Lower lobe of right lung (tissue), 2 donors: ENCODE results near the gene ROR1. TPM values are rescaled to one million over a fixed set of nuclear protein-coding genes. Genes with fewer than 3 reads are reported as not detected.

Experiments
- ATAC-seq, 2 donors: fragments of 200-7000 bp; cut with Tn5 transposase; one replicate each; pipeline ENCODE4 v1.9.1; 2020 to 2022; ENCODE audit warnings: mild to moderate bottlenecking in 2 of 2, moderate library complexity in 2 of 2
- DNase-seq: peaks from one replicate; pipeline ENCODE4 v3.0.0-alpha.2; 2020
- H3K27ac ChIP-seq: fragments of 200-600 bp; one replicate; pipeline ENCODE4 v1.8.0; 2022
- H3K27me3 ChIP-seq: fragments of 200-600 bp; one replicate; pipeline ENCODE4 v1.8.0; 2022; ENCODE audit warnings: low read depth
- H3K36me3 ChIP-seq: fragments of 200-600 bp; one replicate; pipeline ENCODE4 v1.8.0; 2022; ENCODE audit warnings: mild to moderate bottlenecking
- H3K4me1 ChIP-seq: fragments of 200-600 bp; one replicate; pipeline ENCODE4 v1.8.0; 2022
- H3K4me3 ChIP-seq: fragments of 200-600 bp; one replicate; pipeline ENCODE4 v1.8.0; 2022; ENCODE audit warnings: mild to moderate bottlenecking
- H3K9me3 ChIP-seq: fragments of 200-600 bp; one replicate; pipeline ENCODE4 v1.8.0; 2022
- intact Hi-C: fragments of 100-400 bp; cut with DNase I; formaldehyde crosslinking; loops from one replicate; pipeline ENCODE4 v1.11.0; 2022
- total RNA-seq: library from RNA; stranded (reverse); fragmentation: NEBNext Ultra II Directional; extraction: Animal tissue kit (Norgen Biotek cat#: 25700); gene quantifications from one replicate; pipeline ENCODE4 v1.2.1, GENCODE V29; 2021
- TF ChIP-seq, protein P1 (sequence below): fragments of 200-600 bp; IDR thresholded peaks from one replicate; pipeline ENCODE4 v1.8.0; 2022; ENCODE audit warnings: antibody characterized with exemption, mild to moderate bottlenecking
- donor health status: DM: no; HTN: yes; CAD: no; lungs with severe emphysema.

Gene ROR1
- total RNA-seq, 1 donor from 2014 or later = 15.8 TPM

DNA sequence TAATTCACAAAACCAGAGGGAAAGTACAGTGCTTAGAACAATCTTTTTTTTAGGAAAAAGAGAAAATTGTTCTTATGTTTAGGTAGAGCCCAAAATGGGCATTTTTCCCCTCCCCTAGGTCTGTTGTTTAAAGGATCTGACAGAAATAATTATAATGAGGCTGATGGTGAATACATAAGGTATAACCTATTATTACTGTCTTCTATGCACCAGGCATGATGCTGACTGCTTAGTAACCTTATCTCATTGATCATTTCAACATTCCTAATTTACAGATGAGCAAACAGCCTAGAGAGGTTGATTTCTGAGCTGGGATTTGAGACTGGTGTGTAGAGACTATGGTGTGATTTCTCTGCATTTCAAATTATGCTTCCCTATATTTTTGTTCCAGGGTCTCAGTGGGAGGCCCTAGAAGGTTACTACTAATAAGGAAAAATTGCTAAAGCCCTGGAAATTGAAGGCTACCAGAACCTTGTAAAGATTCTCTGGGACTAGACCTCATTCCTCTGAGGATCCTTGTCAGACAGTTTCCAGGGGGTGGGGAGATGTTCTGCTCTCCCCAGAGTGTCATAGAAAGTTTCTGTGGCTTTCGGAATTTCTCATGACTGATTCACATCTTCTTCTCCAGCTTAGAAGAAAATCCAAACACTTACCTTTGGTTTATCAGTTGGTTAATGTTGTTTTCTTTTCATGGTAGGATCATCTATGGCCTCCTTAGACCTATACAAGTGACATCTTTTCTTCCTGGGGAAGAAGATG lies 44.9 kb downstream of the ROR1 start:
- ATAC-seq (no peak), DNase-seq (no peak)
- TF ChIP-seq, protein P1, sequence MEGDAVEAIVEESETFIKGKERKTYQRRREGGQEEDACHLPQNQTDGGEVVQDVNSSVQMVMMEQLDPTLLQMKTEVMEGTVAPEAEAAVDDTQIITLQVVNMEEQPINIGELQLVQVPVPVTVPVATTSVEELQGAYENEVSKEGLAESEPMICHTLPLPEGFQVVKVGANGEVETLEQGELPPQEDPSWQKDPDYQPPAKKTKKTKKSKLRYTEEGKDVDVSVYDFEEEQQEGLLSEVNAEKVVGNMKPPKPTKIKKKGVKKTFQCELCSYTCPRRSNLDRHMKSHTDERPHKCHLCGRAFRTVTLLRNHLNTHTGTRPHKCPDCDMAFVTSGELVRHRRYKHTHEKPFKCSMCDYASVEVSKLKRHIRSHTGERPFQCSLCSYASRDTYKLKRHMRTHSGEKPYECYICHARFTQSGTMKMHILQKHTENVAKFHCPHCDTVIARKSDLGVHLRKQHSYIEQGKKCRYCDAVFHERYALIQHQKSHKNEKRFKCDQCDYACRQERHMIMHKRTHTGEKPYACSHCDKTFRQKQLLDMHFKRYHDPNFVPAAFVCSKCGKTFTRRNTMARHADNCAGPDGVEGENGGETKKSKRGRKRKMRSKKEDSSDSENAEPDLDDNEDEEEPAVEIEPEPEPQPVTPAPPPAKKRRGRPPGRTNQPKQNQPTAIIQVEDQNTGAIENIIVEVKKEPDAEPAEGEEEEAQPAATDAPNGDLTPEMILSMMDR = no peak
- Histone ChIP-seq H3K9me3 (no peaks in the 10 kb centered on the region), H3K27me3 (no peaks in the 10 kb centered on the region), H3K36me3 (no peaks in the 10 kb centered on the region), H3K4me3 (no peak overlapping the region), H3K27ac (no peak overlapping the region), H3K4me1 (peaks cover 17% of the 10 kb centered on the region)
- intact Hi-C loops = no loop called here

DNA sequence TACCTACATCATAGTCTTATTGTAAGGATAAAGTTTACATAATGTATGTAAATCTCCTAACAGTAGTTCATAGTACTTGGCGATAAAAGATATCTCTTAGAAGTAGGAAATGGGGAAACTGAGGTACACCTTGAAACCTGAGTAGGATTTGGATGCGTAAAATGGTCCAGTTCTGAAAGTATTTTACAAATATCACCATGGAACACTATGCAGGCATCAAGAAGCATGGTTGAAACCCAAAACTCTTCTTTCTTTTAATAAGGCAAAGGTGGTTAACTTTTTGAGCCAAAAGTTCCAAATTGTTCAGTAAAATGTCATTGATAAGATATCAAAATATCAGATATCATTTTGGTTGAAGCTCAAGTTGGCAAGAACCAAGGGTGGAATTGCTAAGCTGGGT lies 46.0 kb downstream of the ROR1 start:
- DNase-seq (no peak), ATAC-seq (no peak)
- TF ChIP-seq, protein P1 = no peak
- H3K27me3 ChIP-seq = no peaks in the 10 kb centered on the region
- H3K36me3 ChIP-seq = no peaks in the 10 kb centered on the region
- peaks cover 17% of the 10 kb centered on the region for H3K4me1 ChIP-seq
- no peaks in the 10 kb centered on the region for H3K9me3 ChIP-seq
- H3K27ac ChIP-seq = no peak overlapping the region
- no peak overlapping the region for H3K4me3 ChIP-seq
- intact Hi-C loops = no loop called here

DNA sequence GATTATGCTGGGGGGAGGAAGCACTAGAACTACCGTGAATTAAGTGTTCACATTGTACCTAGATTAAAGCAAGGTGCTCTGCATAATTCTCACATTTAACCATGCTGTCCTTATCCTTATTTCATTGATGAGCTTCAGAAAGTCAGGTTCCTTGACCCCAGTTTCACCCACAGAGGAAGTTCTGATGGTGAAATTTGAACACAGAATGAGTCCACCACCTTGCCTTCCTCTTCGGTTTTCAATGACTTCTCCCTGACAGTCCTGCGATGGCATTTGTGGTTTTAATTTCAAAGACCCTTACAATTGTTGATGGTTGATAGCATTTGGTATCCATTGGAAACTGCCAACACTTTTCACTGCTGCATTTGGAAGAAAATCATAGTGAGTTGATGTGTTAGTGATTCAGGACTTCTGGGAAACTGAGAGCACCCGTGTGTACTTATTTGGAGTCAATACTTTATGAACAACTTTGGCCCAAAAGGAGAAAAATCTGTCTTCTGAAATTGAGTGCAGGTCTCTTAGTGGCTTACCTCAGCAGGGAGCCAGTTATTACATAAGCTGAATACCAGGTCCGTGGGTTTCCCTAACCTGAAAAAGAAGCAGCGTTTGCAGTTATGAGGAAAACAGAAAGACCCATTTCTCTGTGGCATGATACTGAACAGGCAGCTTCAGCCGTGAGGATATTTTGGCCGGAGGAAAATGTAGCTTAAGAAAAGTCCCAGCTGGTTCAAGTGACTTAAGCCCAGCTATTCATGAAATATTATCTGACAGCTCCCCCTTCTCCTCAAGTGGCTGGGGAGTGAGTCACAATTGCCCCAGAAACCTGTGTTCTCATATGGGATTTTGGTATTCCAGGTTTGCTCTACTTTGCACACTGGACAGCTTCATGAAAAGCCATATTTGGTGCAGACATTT lies 47.5 kb downstream of the ROR1 start:
- Histone ChIP-seq H3K27me3 (no peaks in the 10 kb centered on the region), H3K4me1 (peaks cover 17% of the 10 kb centered on the region), H3K27ac (no peak overlapping the region), H3K4me3 (no peak overlapping the region), H3K36me3 (no peaks in the 10 kb centered on the region), H3K9me3 (no peaks in the 10 kb centered on the region)
- peak; percentile 17 to 77 for ATAC-seq
- intact Hi-C loops = no loop called here
- TF ChIP-seq, protein P1 = no peak
- DNase-seq = no peak

DNA sequence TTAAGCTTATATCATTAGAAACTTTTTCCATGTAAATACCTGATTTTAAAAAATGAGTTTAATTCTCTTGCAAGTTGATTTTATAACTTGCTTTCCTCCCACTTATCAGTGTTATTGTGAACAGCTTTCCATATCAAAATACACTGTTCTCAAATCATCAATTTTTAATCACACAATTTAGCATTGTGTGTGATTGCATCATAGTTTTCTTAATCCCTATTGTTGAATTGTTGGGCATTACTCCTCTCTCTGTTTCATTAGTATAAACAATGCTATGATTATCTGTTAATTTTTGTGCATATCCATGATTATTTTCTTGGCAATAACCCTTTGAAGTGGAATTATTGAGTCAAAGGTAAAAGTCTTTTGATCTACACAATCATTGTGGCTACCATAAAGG lies 48.7 kb downstream of the ROR1 start:
- Histone ChIP-seq H3K36me3 (no peaks in the 10 kb centered on the region), H3K4me3 (no peak overlapping the region), H3K9me3 (no peaks in the 10 kb centered on the region), H3K27me3 (no peaks in the 10 kb centered on the region), H3K27ac (no peak overlapping the region), H3K4me1 (peaks cover 10% of the 10 kb centered on the region)
- TF ChIP-seq, protein P1 = no peak
- DNase-seq (no peak), ATAC-seq (no peak)
- intact Hi-C loops = no loop called here

DNA sequence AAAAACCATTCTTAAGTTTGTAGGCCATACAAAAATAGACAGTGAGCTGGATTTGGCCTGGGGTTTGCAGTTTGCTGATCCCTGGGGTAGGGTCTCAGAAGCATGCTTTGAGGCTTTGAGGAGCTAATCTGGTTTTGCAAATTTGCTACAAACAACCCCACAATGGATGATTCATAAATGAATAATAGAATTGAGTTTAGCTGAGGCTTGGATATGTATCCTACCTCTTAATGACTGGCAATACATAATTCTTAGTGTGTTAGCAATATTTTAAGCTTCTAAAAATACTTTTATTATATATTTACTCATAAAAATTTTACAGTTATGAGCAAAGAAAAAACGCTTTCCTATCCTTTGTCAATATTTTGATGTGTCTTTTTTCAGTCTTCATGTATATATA lies 50.6 kb downstream of the ROR1 start:
- DNase-seq = no peak

More for the DNA sequence above, 50.6 kb downstream of the ROR1 start:
- Histone ChIP-seq H3K4me3 (no peak overlapping the region), H3K4me1 (peaks cover 10% of the 10 kb centered on the region), H3K9me3 (no peaks in the 10 kb centered on the region), H3K27me3 (no peaks in the 10 kb centered on the region), H3K36me3 (no peaks in the 10 kb centered on the region), H3K27ac (no peak overlapping the region)
- TF ChIP-seq, protein P1 = no peak
- ATAC-seq = no peak
- intact Hi-C loops = no loop called here
